HG02884 (cell line): Measurements from ENCODE around the gene NECTIN4.

Experiments
- ATAC-seq: cut with Tn5 transposase; IDR thresholded peaks from one replicate; pipeline ENCODE4 v1.9.1; 2021; ENCODE audit warnings: mild to moderate bottlenecking, moderate library complexity; ENCODE audit not compliant: unreplicated experiment

Gene NECTIN4

DNA sequence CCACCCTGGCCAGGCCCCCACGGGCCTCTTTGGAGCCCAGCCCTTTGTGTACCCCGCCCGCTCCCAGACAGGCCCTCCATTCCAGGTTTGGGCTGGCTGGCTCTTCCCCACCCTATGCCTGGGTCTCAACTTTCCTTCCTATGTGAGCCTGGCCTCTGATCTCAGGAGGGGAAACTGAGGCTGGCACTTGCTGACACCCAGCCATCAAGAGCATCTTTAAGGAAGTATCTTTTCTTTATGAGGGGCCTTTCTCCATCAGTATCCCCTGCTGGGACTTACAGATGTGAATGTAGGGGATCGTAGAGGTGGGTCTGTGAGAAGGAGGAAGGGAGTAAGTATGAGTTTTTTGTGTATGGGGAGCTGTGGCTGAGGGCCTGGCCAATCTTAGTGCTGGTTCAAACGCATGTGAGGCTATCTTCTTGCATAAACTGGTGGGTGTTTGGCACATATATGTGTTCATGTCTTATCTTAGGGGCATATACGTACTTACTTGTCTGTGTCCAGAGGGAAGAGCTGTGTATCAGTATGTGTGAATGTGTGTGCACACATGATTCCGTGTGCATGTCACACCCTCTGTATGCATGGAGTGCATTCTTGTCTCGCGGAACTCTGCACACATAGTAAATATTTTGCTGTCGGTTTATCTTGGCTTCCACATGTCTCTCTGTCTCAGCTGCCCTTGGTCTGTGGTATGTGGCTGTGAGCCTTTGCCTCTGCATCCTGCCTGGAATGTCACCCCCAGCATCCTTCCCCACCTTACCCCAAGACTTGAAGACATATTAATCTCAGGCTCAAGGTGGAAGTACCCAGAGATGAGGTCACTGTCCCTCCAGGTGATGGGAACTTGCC lies 5.4 kb downstream of the NECTIN4 start:
- ATAC-seq, result no peak

DNA sequence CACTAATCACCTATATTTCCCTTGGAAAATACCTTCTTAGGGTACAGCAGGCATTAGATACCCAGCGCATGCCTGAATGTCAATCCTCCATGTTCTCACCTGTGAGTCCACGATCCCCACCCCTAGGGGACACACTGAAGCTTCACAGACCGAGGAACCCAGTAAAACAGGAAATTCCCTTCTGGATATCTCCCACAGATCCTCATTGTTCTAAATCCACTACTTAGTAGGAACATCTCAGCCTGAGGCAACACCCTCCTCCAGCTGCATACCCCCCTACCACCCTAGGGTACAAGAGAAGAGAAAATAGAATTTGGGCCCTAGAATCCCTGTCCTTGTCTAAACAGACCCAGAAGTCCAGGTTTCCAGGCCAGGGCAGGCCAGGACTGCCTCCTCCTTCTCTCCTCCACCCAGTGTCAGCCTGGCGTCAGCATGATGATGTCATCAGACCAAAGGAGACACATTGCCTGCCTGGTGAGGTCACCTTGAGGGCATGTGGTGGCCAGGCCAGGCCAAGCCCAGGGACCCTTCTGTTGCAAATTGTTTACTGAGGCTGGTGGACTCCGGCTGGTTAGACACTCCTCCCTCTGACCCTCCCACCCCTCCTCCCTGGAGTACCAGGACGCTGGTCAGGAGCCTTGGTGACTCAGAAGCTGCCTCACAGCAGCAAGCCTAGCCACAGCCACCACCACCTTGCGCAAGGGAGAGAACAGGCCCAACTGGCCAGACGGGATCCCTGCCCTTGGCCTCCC lies 6.2 kb downstream of the NECTIN4 start:
- ATAC-seq, result no peak

DNA sequence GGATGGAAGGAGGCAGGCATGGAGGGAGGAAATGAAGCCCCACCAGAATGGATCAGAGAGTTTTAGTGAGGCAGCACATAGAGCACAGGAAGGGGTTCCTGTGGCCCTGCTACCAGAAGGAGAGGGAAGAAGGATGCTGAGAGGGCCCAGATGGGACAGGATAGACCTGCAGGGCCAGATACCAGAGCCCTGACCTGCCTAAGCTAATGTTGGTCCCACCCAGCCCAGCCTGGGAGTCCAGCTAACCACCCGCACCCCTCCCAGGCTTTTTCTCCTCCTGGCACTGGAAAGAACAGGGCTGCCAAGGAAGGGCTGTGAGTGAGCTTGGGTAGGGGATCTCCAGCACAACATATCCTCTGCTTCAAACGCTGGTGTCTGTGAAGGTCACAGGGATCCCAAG lies 6.9 kb downstream of the NECTIN4 start:
- no peak for ATAC-seq

DNA sequence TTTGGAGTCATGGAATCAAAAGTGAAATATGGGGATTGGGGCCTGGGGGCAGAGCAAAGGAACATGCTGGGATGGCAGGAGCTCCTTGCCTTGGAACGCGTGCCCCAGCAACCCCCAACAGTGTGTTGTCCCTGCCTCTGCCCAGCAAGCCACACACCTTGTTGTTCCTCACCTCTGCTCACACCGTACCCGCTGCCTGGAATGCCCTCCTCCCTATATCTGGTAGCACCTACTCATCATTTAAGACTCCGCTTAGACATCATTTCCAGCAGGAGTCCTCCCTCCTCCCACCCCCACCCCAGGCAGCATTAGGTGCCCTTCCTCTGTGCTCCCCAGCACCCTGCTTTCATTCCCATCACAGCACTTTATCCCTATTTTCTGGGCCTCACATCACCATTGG lies 7.8 kb downstream of the NECTIN4 start:
- no peak for ATAC-seq

DNA sequence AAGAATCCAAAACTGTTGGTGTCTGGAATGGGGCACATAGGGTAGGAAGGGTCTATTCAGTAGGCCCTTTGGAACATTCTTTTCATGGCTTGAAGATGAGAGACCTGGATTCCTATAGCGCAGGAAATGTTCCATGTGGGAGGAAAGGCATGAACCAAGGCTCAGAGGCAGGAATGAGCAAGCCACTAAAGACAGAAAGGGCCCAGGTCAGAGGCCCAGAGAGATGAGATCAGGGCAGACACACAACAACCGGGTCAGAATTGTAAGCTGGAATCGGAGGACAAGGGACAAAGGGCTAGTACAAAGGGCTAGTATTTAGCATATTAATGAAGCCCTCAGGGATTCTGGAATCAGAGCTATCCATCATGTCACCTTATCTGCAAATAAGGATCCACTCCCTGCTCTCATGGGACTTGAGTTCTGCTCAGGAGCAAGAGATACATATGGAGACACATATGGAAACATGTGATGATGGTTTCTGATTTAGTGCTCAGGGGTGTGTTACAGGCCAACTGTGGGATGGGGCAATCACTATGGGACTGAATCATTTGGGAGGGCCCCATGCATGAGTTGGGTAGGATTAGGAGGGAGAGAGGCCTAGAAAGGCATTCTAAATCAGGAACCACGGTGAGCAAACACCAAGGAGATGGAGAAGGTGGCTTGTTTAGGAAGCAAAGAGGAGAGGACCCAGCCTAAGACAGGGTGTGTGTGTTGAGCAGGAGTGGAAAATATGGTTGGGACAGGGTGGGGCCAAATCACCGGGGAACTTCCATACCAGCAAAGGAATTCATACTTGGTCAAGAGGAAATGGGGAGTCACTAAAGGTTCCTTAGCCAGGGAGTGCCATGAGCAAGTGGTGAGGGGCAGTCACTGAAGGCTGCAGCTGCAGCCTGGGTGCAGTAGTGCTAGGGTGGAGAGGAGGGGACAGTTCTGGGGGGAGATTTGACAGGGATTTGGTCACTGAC lies 8.6 kb downstream of the NECTIN4 start:
- ATAC-seq, result no peak

DNA sequence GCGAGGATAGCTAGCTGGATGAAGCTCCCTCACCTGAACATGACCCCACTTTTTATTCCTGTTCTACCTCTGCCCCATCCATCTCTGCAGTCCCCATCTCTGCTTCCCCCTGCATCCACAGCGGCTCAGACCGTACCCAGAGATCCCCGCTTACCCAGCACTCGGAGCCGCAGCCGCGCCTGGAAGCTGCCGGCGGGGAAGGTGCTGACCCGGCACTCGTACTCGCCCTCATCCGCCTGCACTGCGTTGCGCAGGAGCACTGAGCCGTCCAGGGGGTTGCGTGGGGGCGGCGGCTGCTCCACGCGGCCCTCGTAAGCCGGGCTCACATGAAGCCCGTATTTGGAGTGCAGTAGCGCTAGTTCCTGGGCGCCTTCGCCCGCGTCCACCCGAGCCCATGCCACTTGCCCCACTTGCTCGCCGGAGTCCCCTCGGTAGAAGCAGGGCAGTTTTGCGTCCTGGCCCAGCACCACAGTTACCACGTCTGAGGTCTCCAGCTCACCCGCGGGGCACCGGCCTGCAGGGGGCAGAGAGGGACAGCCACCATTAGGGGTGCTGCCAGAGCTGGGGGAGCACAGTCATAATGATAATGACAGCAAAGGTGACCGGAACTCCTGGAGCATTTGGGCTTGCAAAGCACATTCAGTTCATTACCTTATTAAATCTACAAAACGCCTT lies 9.8 kb downstream of the NECTIN4 start:
- ATAC-seq, result no peak

DNA sequence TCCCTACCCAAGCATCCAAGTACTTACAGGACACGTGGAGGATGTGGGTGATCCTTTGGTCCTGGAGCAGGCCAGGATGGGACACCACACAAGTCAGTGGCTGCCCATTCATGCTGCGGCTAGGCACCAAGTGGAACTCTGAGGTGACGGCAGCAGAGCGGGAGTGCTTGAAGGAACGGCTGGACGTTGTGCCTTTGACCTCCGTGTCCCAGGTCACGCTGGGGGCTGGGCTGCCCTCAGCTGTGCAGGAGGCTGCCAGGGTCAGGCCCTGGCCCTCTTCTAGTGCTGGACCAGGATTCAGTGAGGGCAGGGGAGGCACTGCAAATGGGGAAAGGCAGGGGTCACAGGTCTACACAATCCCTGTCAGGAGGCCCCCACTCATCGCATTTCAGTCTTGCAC lies 11.9 kb downstream of the NECTIN4 start:
- ATAC-seq, result no peak

DNA sequence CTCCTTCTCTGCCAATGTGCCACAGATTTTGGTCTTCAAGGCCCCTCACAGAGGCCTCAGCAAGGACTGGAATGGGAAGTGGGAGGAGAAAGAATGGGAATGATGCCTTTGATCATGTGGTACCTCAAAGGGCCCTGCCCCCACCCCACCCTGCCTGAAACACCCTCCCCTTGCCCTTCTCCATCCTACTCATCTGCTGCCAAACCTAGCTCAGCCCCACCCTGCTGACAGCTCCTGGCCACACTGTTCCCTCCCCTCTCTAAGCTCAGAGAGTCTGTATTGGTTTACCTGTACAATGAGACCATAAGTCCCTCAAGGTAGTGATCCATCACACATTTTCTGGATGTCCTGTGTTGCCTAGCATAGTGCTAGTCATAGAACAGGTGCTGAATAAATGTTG lies 12.9 kb downstream of the NECTIN4 start:
- ATAC-seq, result no peak

DNA sequence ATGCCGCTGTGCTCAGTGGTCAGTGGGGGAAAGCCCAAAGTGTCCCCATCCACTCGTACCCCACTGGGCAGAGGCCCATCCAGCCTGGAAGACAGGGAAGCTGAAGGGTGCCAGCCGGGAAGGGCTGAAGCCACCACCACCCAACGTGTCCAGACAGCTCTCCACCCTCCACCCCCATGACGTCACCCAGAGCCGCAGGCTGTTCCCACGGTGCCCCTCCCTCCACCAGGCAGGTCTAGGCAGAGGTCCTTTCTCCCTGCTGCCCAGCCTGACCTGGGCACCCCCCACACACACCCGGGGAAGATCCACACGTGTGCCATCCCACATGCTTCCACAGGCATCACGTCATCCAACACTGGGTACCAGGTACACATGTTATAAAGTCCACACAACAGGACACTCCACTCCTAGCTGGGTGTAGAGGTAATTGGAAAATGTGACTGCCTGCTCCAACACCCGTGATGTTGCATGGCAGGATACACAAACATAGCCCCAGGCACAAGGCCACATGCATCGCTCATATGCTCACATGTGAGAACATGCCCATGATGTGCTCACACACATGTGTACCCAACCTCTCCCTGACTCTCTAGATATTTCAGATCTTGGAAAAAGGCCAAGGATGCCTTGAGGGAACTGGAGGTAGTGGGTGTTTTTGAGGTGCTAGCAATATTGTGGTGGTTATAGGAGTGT lies 14.5 kb downstream of the NECTIN4 start:
- no peak for ATAC-seq

DNA sequence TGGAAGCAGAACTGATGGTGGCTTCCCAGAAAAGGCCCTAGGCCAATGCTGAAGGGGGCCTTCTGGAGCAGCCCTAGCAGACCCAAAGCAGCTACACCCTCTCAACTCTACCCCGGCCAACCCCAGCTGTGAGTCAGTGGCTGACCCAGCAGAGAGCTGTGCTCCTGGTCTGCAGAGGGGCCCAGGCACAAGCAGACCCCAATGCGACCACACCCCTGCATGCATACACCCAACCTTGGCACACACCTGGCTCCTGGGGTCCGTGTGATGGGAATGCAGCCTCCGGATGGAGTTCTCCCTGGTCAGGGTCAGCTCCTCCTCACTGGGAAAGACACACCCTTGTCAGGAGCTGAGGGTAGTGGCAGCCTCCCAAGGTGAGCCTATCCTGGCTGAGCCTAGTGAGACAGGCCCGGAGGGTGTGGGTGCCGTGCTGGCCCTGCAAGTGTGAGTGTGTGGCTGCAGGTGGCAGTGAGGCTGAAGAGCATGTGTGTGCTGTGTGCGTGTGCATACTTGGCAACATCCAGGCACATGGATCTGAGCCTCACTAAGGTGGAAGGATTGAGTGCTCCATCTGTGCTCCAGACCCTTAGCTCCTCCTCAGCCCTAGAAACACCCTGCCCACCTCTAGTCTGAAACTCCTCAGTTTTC lies 15.8 kb downstream of the NECTIN4 start:
- no peak for ATAC-seq

DNA sequence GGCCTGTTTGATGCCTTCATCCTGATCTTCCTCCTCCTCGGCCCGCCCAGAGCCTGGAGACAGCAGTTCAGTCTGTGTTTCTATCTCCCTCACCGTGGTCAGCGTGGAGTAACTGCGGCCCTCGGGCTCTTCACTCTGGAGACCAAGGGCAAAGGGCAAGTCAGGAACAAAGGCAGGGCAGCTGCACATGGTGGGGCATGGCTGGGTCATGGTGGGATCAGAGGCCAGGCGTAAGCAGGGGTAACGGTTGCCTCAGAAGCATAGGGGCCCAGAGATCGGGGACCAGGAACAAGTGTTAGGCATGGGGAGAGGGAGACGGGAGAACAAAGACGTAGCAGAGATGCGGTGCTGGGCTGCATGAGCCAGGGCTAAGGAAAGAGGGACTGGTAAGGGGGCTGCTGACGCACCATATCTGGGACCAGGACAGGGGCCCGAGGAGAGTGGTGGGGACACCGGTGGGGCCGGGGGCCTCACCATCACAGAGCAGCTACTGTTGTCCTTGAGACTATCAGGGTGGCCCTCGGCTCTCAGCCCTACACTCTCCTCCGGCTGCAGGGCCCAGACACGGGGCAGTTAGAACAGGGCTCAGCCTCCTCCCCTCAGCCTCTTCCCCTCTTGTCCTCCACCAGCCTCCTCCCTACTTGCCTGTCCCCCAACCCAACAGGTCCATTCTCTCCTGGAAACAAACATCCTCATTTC lies 16.5 kb downstream of the NECTIN4 start:
- ATAC-seq, result no peak

DNA sequence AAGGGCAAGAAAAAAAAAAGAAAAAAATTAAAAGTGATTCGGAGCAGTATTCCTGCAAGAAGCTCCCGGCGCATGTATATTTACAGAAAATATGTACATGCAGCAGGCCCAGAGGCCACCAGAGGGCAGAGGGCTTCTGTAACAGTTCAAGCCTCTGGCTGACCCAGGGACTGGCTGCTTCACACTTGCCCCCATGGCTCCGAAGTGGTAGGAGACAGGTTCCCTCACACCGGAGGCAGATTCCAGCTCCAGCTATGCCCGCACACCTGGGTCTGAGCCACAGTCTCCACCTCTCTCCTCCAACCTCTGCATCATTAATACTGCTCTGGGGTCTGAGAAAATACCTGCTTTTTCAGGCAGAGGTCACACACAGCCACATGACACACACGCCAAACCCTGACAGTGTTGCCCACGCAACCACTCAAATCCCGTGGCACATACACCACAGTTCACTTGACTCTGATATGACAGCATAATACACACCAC lies 17.4 kb downstream of the NECTIN4 start:
- no peak for ATAC-seq

DNA sequence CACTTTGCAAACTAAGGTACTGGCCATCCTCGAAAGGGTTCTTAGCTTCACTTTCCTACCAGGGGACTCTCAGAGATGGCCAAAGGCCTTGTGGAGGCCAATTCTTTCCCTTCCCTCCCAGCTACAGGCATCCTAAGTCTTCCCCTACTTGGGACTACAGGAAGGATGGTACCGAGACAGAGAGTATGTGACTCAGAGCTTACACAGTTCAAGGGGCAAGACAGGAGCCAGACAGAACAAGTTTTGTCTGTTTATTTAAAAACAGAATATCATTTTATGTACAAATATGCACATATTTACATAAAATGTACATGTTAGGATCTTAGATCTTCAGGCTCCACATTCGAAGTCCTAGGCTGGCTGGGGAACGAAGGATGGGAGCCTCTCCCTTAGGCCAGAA lies 18.6 kb downstream of the NECTIN4 start:
- ATAC-seq, result no peak

DNA sequence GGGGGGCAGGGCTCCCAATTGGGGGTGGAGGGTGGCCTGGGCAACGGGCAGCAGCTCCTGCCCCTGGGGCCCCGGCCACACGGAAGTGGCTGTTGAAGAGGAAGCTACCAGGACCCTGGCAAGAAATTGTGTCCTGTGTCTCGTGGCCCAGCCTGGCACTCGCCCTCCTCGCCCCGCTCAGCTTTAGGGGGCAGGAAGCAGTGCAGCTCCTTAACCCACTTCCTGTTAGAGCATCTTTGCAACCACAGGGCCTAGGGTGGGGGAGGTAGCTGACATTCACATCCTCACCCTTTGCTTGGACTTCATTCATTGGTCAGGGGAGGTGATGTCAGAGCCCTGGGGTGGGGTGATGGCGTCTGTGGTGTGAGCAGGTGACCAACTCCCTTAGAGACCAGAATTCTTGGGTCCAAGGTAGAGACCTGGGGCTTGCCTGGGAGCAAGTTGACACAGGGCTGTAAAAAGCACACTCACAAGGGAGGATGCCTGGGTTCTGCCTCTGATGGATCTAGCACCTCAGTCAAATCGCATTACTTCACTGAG lies 19.6 kb downstream of the NECTIN4 start, which contains the start of gene ARHGAP30:
Gene ARHGAP30, minus strand, starts transcription at position 161 of the 540 bp plus-strand sequence. CDS start 267 bp downstream, outside the sequence.
- ATAC-seq, result peak; percentile 85

DNA sequence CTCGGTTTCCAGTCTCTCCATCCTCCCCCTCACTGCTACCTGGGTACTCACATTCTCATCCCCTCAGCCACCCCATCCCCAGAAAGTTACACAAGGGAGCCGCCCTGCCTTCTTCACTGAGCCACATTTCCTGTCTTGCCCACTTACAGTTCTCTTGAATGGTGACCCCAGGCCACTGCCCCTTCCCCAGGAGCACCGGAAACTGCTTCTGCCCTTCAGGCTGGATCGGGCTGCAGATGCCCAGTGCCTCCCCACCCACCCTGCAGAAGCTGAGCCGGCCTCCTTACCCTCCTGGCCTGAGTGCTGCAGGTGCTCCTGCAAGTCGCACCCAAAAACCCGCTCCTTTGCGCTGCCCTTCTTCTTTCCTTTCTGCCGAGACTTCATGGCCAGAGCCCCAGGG lies 20.1 kb downstream of the NECTIN4 start:
- ATAC-seq, result no peak

DNA sequence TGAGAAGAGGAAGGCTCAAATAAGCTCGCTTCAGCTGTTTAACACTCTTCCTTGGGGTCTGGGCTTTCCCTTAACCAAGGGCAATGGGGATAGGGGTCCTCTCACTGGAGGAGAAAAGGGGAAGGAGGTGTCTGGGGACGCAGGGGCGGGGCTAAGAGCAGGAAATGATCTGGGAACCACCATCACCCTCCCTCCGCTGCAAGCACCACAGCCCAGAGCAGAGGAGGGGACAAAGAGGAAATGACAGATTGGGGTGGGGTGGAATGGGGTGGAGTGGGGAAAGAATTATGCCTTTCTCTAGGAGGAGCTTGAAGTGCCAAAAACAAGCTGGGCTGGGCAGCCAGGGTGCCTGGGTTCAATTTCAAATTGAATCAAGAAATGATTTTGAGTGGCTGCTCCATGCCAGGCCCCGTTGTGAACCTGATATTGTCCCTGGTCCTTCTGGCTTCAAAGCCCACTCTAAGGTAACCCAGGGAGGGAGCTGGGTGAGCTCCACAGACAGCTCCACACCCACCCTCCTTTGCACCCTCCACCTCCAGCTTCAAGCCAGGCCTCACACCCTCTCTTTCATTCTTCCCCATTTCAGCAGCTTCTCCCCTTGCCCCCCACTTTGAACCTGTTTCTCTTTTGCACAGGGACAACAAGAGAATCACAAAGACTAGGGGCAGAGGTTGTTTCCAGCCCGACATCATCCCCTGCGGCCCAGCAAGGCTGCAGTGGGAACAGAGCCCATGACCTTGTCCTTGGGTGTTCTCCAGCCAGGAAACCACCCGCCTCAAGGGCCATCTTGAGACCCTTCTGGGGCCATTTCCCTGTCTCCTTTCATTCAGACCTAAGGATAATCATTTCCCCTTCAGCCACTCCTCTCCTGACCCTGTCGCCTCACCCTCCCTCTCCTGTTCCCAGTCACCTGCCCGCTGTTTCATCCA lies 20.8 kb downstream of the NECTIN4 start:
- no peak for ATAC-seq

DNA sequence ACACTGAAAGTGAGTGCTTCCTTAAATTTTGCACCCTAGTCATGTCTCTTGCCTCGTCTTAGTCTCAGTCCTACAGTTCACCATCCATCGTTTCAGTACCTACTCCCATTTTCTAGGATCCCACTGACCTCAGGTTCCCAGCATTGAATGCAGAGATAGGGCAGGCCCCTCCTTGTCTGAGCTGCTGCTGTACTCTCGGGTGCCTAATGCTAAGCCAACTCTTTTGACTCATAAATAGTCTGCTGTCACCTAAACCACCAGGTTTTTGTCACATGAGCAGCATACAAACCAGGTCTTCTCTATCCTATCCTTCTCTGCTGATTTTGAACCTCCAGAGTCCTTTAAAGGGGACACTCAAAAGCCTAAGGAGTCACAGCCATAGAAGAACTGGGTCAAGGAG lies 22.7 kb downstream of the NECTIN4 start:
- no peak for ATAC-seq
